IMR-90 (cell line): Measurements from ENCODE around the gene CD2BP2. TPM values are rescaled to one million over a fixed set of nuclear protein-coding genes. Genes with fewer than 3 reads are reported as not detected.

Experiments
- ATAC-seq: fragments of 200-7000 bp; cut with Tn5 transposase; 2 replicates; pipeline ENCODE4 v1.9.1; 2020; ENCODE audit warnings: low read depth, mild to moderate bottlenecking, moderate library complexity
- BruUV-seq: library from RNA; stranded (reverse); fragments of 400-500 nt; replicated peaks from 2 replicates; lab custom pipeline; 2021; lab: Mats Ljungman, UMichigan
- CTCF ChIA-PET: fragments of 300-600 bp; formaldehyde crosslinking; extraction: SDS; loops from one replicate; lab custom pipeline; 2021; ENCODE audit warnings: antibody characterized with exemption; lab: Yijun Ruan, JAX
- POLR2A ChIA-PET: fragments of 300-600 bp; sonication (Branson Sonifier 250); formaldehyde crosslinking; loops from one replicate; lab custom pipeline; 2022; ENCODE audit warnings: antibody characterized with exemption; ENCODE audit not compliant: unreplicated experiment; lab: Charles Lee
- DNase-seq: peaks from one replicate; pipeline ENCODE4 v3.0.0; 2013
- H2AFZ ChIP-seq: replicated peaks from 2 replicates; pipeline ENCODE3; 2013; ENCODE audit warnings: low read length, mild to moderate bottlenecking; ENCODE audit not compliant: poor library complexity
- H2AK5ac ChIP-seq: 2 replicates; pipeline ENCODE4 v1.6.1; 2013; ENCODE audit warnings: low read depth, low read length, inconsistent platforms
- H2AK9ac ChIP-seq: replicated peaks from 2 replicates; pipeline ENCODE3; 2013; ENCODE audit warnings: mild to moderate bottlenecking, low read depth, low read length, moderate library complexity; ENCODE audit not compliant: poor library complexity
- H2BK120ac ChIP-seq: 2 replicates; pipeline ENCODE4 v1.6.1; 2013; ENCODE audit warnings: low read depth, low read length, inconsistent platforms
- H2BK15ac ChIP-seq: 3 replicates; pipeline ENCODE4 v1.6.1; 2013; ENCODE audit warnings: low read depth, low read length, inconsistent platforms
- H2BK20ac ChIP-seq: 2 replicates; pipeline ENCODE4 v1.6.1; 2013; ENCODE audit warnings: low read depth, mild to moderate bottlenecking, inconsistent platforms, low read length, moderate library complexity
- H2BK5ac ChIP-seq: 2 replicates; pipeline ENCODE4 v1.6.1; 2013; ENCODE audit warnings: mild to moderate bottlenecking, low read depth, low read length, inconsistent platforms; ENCODE audit not compliant: poor library complexity, severe bottlenecking
- H3K14ac ChIP-seq: replicated peaks from 2 replicates; pipeline ENCODE4 v1.6.1; 2013; ENCODE audit warnings: low read depth, low read length, inconsistent platforms
- H3K18ac ChIP-seq: 2 replicates; pipeline ENCODE4 v1.6.1; 2013; ENCODE audit warnings: low read depth, low read length, control low read depth
- H3K23ac ChIP-seq: 2 replicates; pipeline ENCODE4 v1.6.1; 2013; ENCODE audit warnings: low read depth, low read length, inconsistent platforms
- H3K27ac ChIP-seq: 2 replicates; pipeline ENCODE4 v1.5.1; 2013; ENCODE audit warnings: mild to moderate bottlenecking, control low read depth, low read length; ENCODE audit not compliant: insufficient read depth
- H3K27me3 ChIP-seq: 2 replicates; pipeline ENCODE4 v1.6.1; 2013; ENCODE audit warnings: low read length; ENCODE audit not compliant: control insufficient read depth, insufficient read depth
- H3K36me3 ChIP-seq: 2 replicates; pipeline ENCODE4 v1.6.1; 2013; ENCODE audit warnings: low read length, mixed read lengths; ENCODE audit not compliant: control insufficient read depth, insufficient read depth
- H3K4ac ChIP-seq: 2 replicates; pipeline ENCODE4 v1.6.1; 2013; ENCODE audit warnings: low read depth, low read length, inconsistent platforms
- H3K4me1 ChIP-seq: 2 replicates; pipeline ENCODE4 v1.6.1; 2013; ENCODE audit warnings: low read length, mixed read lengths; ENCODE audit not compliant: control insufficient read depth, insufficient read depth
- H3K4me2 ChIP-seq: 2 replicates; pipeline ENCODE4 v1.6.1; 2013; ENCODE audit warnings: low read depth, mild to moderate bottlenecking, control low read depth, low read length, moderate library complexity
- H3K4me3 ChIP-seq: 2 replicates; pipeline ENCODE4 v1.5.1; 2013; ENCODE audit warnings: low read depth, mild to moderate bottlenecking, control low read depth, low read length, moderate library complexity; ENCODE audit not compliant: insufficient read depth
- H3K56ac ChIP-seq: 2 replicates; pipeline ENCODE4 v1.6.1; 2013; ENCODE audit warnings: low read length, inconsistent platforms; ENCODE audit not compliant: insufficient read depth; ENCODE audit errors: extremely low read depth
- H3K79me1 ChIP-seq, 2 experiments: 2 replicates each; pipeline ENCODE4 v1.6.1; 2013; ENCODE audit warnings: low read length in 2 of 2, inconsistent platforms in 1 of 2, low read depth in 1 of 2
- H3K9ac ChIP-seq: 2 replicates; pipeline ENCODE4 v1.6.1; 2013; ENCODE audit warnings: low read depth, low read length, control low read depth
- H3K9me1 ChIP-seq: 2 replicates; pipeline ENCODE4 v1.6.1; 2013; ENCODE audit warnings: low read length, inconsistent platforms; ENCODE audit not compliant: insufficient read depth
- H3K9me3 ChIP-seq: 2 replicates; pipeline ENCODE4 v1.6.1; 2013; ENCODE audit warnings: low read length; ENCODE audit not compliant: control insufficient read depth, insufficient read depth
- H4K20me1 ChIP-seq: 2 replicates; pipeline ENCODE4 v1.6.1; 2013; ENCODE audit warnings: low read length, inconsistent platforms; ENCODE audit not compliant: insufficient read depth
- H4K5ac ChIP-seq: 2 replicates; pipeline ENCODE4 v1.6.1; 2013; ENCODE audit warnings: mild to moderate bottlenecking, low read depth, low read length, control low read depth
- H4K8ac ChIP-seq, 2 experiments: 2 replicates each; pipeline ENCODE4 v1.6.1; 2013; ENCODE audit warnings: low read depth in 2 of 2, low read length in 2 of 2, control low read depth in 1 of 2, inconsistent platforms in 1 of 2
- H4K91ac ChIP-seq: 2 replicates; pipeline ENCODE4 v1.6.1; 2013; ENCODE audit warnings: low read depth, low read length, inconsistent platforms; ENCODE audit not compliant: insufficient read depth
- BHLHE40 ChIP-seq: fragments of 150-350 bp; IDR thresholded peaks from 2 replicates; pipeline ENCODE4 v1.6.1; 2016; ENCODE audit warnings: mild to moderate bottlenecking, low read depth, low read length
- CHD1 ChIP-seq: IDR thresholded peaks from 2 replicates; pipeline ENCODE4 v1.6.1; 2012; ENCODE audit warnings: low read depth, low read length, improper control_type of control experiment
- CTCF ChIP-seq: conservative IDR thresholded peaks from 2 replicates; pipeline ENCODE4 v1.5.1; 2012; ENCODE audit warnings: mild to moderate bottlenecking, low read depth, low read length, improper control_type of control experiment
- FOS ChIP-seq: fragments of 150-350 bp; IDR thresholded peaks from 2 replicates; pipeline ENCODE4 v1.6.1; 2016; ENCODE audit warnings: low read depth, low read length
- MXI1 ChIP-seq: IDR thresholded peaks from 2 replicates; pipeline ENCODE4 v1.6.1; 2012; ENCODE audit warnings: low read depth, mild to moderate bottlenecking, low read length, moderate library complexity, borderline replicate concordance
- NFE2L2 ChIP-seq: fragments of 150-350 bp; IDR thresholded peaks from 2 replicates; pipeline ENCODE4 v1.6.1; 2016; ENCODE audit warnings: low read depth, mild to moderate bottlenecking, low read length
- POLR2A ChIP-seq: IDR thresholded peaks from 2 replicates; pipeline ENCODE4 v1.6.1; 2012; ENCODE audit warnings: mild to moderate bottlenecking, low read depth, low read length
- RCOR1 ChIP-seq: IDR thresholded peaks from 2 replicates; pipeline ENCODE4 v1.6.1; 2012; ENCODE audit warnings: mild to moderate bottlenecking, low read length, improper control_type of control experiment; ENCODE audit not compliant: insufficient replicate concordance
- SMC3 ChIP-seq: fragments of 150-350 bp; IDR thresholded peaks from 2 replicates; pipeline ENCODE4 v1.6.1; 2016; ENCODE audit warnings: low read depth, mild to moderate bottlenecking, antibody characterized with exemption, low read length, moderate library complexity
- WGBS, 2 experiments: methylation state at CpG; one replicate each; pipeline versions ENCODE4 v1.1.5 to v1.1.7; 2013; ENCODE audit warnings: missing lambda C conversion rate in 2 of 2; ENCODE audit not compliant: insufficient read length in 1 of 2; ENCODE audit errors: extremely low coverage in 2 of 2; 5-methylcytosine and 5-hydroxymethylcytosine counted together
- dilution Hi-C: fragments of 300-500 bp; cut with HindIII; formaldehyde crosslinking; loops from one replicate; pipeline ENCODE4 v1.14.3; 2018; ENCODE audit warnings: low sequenced_read_pairs; ENCODE audit not compliant: unreplicated experiment
- in situ Hi-C: fragments of 300-500 bp; cut with MboI; formaldehyde crosslinking; loops from 3 replicates; pipeline ENCODE4 v1.14.3; 2019; ENCODE audit warnings: low sequenced_read_pairs, inconsistent platforms, mixed read lengths
- intact Hi-C: fragments of 100-400 bp; cut with micrococcal nuclease; formaldehyde crosslinking; loops from 2 replicates; pipeline ENCODE4 v1.10.0; 2022
- polyA plus RNA-seq, 3 experiments: library from polyadenylated mRNA; depleted of rRNA; stranded (reverse); fragments of >200 nt; gene quantifications; 2 replicates each; pipeline ENCODE4 v1.2.3, GENCODE V29; 2012; ENCODE audit warnings: low replicate concordance in 1 of 3
- total RNA-seq: library from RNA; depleted of rRNA; stranded (reverse); fragments of >200 nt; gene quantifications from 2 replicates; pipeline ENCODE4 v1.2.3, GENCODE V29; 2012
- TF ChIP-seq, protein P1 (sequence below): fragments of 150-350 bp; IDR thresholded peaks from 2 replicates; pipeline ENCODE4 v1.6.1; 2016; ENCODE audit warnings: low read depth, mild to moderate bottlenecking, low read length, moderate library complexity, borderline replicate concordance

The CD2BP2 gene
- total and polyA plus RNA-seq, 2 of the 4 experiments (the other 2 are of a cell fraction), result 29.6 to 41.1 TPM

- TF ChIP-seq MXI1, result no peak
- TF ChIP-seq FOS, result no peak
These were observed 4.1 kb upstream of the CD2BP2 start (continued) for GRCh38 chr16:30358990-30359870.

- Histone ChIP-seq H3K9me3 (no peaks in the 10 kb centered on the region), H4K8ac (no peak overlapping the region), H2AK5ac (no peak overlapping the region), H3K4me3 (no peak overlapping the region), H3K9me1 (peaks cover 7% of the 10 kb centered on the region; the same call in 1 of the 2 replicates), H4K20me1 (peaks cover 5% of the 10 kb centered on the region; the same call in 1 of the 2 replicates), H2BK20ac (no peak overlapping the region), H3K27me3 (no peaks in the 10 kb centered on the region), H3K14ac (no peak overlapping the region), H3K56ac (no peak overlapping the region), H2BK5ac (no peak overlapping the region), H2BK15ac (no peak overlapping the region), H2AFZ (no peak overlapping the region), H4K5ac (no peak overlapping the region), H2BK120ac (no peak overlapping the region), H3K4ac (no peak overlapping the region), H3K18ac (no peak overlapping the region), H3K4me1 (peaks cover 5% of the 10 kb centered on the region; the same call in 1 of the 2 replicates), H3K36me3 (peaks cover 41% of the 10 kb centered on the region), H2AK9ac (no peak overlapping the region), H4K91ac (no peak overlapping the region), H3K23ac (no peak overlapping the region), H3K9ac (no peak overlapping the region), H3K27ac (no peak overlapping the region), H3K79me1 (peaks cover 15 to 56% of the 10 kb centered on the region in 2 experiments), H3K4me2 (no peak overlapping the region)
- CTCF ChIA-PET, result interaction anchor here (0.6 kb wide), 1 partner anchor 9 kb away, joined by 4 read pairs; no protein-coding TSS in a partner anchor
- 100% methylated on average over 1 of the region's 9 CpGs; no CpG with 5 or more reads in 1 of the 2 experiments for WGBS, 2 experiments
- POLR2A ChIA-PET, result no interaction called here
- no peak for DNase-seq
- no TSS peak for BruUV-seq
- dilution Hi-C loops, result no loop called here
- intact Hi-C loops, result no loop called here
- in situ Hi-C loops, result no loop called here
- ATAC-seq, result no peak
- no peak for TF ChIP-seq NFE2L2
- TF ChIP-seq, protein P1, sequence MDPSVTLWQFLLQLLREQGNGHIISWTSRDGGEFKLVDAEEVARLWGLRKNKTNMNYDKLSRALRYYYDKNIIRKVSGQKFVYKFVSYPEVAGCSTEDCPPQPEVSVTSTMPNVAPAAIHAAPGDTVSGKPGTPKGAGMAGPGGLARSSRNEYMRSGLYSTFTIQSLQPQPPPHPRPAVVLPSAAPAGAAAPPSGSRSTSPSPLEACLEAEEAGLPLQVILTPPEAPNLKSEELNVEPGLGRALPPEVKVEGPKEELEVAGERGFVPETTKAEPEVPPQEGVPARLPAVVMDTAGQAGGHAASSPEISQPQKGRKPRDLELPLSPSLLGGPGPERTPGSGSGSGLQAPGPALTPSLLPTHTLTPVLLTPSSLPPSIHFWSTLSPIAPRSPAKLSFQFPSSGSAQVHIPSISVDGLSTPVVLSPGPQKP, result no peak
- no peak for TF ChIP-seq BHLHE40
- no peak for TF ChIP-seq SMC3
- no peak for TF ChIP-seq POLR2A
- TF ChIP-seq CTCF, result no peak
- TF ChIP-seq RCOR1, result no peak
- TF ChIP-seq CHD1, result no peak
These were observed 3.4 kb upstream of the CD2BP2 start for GRCh38 chr16:30358577-30358936.
